NCI-H128 (cell line): ENCODE measurements around the gene FOXE1.

Source experiments
- DNase-seq: peaks from one replicate; lab custom pipeline; 2025; ENCODE audit not compliant: unreplicated experiment; lab: John Stamatoyannopoulos, UW

Gene FOXE1

DNA sequence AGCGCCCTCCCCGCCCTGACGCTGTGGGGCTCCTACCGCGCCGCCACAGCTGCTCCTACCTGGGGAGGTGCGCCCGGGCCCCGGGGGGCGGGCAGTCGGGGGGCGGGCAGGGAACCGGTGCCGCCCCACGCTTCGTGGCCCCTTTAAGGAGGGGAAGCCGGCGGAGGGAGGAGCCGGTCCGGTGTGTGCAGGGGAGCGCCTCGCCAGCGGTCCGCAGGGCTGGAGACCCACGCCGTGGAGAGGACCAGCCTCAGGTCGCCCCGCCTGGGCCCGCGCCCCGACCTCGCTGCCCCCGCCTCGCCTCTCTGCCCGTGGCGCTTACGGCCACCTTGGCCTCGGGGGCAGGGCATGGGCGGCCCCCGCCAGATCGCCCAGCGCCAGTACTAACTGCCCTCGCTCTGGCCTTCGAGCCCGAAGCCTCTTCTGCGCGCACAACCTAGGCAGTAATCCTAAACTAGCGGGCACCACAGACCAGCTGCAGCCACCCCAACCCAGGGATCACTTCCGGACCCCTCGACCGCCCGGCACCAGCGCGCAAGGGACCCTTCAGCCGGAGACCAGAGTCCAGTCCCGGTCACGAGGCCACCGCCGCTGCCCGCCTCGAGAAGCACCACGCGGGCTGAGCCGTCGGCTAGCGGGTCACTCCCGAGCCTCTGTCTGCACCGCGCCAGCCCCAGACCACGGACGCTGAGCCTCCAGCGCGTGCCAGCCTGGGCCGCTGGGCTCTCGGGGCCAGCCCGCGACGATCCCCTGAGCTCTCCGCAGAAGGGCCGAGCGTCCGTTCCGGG is at the start of gene FOXE1:
FOXE1 (plus strand) TSS at position 171 of the 788 bp plus-strand sequence. CDS start 689 bp downstream, outside the sequence.
- no peak for DNase-seq

DNA sequence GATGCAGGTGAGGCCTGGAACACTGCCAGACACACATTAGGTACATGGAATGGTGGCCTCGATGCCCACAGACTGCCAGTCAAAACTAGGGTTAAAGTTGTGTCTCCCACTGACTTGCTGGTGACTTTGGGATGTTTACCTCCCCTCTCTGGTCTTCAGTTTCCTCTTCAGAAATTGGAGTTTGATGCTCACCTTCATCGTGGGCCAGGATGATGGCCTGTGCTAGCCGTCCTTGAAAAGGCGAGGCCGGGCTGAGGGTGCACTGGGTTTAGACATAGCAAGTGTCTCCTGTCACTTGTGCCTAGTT is 49.0 kb upstream of the FOXE1 start:
- no peak for DNase-seq

- DNase-seq = no peak
These were observed 46.3 kb upstream of the FOXE1 start for GRCh38 chr9:97806721-97807120.

DNA sequence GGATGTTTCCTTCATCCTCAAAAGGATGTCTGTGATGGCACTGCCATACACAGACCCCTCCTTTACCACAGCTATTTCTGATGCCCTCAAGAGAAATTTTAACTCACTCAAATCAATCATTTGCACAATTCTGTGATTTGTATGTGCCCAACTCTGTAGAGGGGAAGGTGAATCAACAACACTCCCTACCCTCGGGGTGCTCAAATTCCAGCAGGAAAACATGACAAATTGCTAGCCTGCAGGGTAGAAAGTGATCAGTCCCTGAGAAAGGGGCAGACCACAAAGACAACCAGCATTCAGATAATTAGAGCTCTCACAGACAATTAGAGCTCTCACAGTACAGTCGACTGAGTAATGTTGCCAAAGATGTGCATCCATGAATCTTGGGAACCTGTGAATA is 45.3 kb upstream of the FOXE1 start:
- no peak for DNase-seq

GRCh38 chr9:97808415-97808814 is 44.6 kb upstream of the FOXE1 start:
- no peak for DNase-seq

- DNase-seq = no peak
These were observed 44.1 kb upstream of the FOXE1 start for GRCh38 chr9:97808972-97809371.

GRCh38 chr9:97809666-97810344 is 43.2 kb upstream of the FOXE1 start:
- no peak for DNase-seq

GRCh38 chr9:97811533-97812246 is 41.3 kb upstream of the FOXE1 start:
- DNase-seq = no peak

- DNase-seq = no peak
These were observed 40.8 kb upstream of the FOXE1 start for GRCh38 chr9:97812247-97812543.

DNA sequence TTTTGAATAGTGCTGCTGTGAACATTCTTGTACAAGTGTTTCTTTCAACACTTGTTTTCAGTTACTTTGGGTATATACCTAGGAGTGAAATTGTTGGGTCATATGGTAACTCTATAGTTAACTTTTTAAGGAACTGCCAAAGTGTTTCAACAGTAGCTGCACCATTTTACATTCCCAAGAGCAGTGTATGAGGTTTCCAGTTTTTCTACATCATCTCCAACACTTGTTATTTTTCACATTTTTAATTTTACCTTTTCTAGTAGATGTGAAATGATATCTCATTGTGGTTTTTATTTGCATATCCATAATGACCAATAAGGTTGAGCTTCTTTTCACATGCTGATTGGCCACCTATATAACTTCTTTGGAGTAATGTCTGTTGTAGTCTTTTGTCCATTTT is 40.0 kb upstream of the FOXE1 start:
- DNase-seq = no peak

DNA sequence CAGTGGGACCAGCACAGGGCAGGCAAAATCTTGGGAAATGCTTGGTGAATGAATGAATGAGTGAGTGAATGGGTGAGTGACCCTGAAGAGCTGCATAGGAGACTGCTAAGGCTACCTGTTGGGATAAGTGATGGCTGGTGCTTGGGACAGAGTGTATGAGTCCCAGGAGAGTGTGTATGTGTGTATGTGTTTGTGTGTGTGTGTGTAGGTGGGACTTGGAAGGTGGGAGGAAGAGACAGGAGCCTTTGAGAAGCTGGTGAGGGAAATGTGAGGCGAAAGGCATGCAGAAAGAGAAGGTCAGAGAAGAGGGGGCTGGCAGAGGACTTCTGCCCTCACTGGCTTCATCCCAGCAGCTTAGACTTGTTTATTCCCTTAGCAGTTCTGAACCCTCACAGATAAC is 33.3 kb upstream of the FOXE1 start:
- no peak for DNase-seq

GRCh38 chr9:97820373-97820772 is 32.7 kb upstream of the FOXE1 start:
- no peak for DNase-seq

DNA sequence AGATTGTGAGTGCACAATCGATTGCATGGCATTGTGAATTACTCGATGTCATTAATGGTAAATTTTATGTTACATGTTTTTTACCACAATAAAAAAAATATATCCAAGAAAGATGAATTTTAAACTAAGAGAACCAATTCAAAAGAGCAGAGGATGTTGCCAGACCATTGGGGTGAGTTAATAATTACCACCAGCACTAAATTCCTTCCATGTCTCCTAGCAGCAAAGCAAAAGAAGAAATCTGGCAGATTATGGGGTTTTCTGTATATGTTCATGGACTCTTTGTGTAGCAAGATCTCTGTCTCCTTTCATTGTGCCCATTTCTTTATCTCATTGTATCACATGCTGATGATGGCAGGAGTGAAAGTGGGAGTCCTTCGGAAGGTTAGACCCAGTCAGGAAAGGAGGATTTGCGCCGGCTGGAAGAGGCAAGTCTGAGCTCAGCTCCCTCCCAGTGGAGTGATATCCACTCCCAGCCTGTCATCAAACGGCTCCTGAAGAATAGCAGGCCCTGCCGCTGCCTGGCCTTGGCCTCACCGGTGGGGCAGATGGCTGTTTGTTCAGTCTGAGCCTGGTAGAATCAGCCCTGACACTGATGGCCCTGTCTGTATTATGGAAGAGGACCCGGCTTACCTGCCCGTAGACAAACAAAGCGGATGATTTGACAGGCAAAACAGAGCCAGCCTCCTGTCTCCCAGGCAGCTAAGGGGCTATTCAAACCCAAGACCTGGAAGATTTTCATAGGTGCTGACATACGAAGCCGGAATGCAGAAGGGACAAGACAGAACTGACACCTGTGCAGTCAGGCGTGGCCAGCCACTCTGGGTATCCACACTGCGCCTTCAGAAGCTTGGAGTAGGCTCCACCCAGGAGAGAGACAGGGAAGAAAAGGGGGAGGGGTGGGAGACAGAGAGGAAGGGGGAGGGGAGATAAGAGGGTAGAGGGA is 21.9 kb upstream of the FOXE1 start:
- no peak for DNase-seq

GRCh38 chr9:97831843-97832636 is 21.0 kb upstream of the FOXE1 start:
- no peak for DNase-seq

GRCh38 chr9:97840521-97840920 is 12.5 kb upstream of the FOXE1 start:
- DNase-seq = no peak

GRCh38 chr9:97842960-97843359 is 10.1 kb upstream of the FOXE1 start:
- DNase-seq = no peak

DNA sequence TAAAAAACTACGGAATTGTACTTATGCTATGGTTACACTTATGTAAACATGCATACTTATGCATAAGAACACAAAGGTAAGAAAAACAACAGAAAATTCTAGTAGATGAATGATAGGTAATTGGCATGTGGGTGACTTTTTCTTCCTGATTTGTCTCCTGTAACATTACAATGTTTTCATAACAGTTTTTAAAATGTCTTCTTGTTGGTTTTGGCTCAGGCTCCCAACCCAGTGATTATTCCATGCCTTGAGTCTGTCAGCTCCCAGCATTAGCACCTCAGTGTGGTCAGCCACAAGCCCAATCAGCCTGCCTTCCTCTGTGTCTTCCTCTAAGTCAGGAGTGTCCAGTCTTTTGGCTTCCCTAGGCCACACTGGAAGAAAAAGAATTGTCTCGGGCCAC is 7.9 kb upstream of the FOXE1 start:
- no peak for DNase-seq

GRCh38 chr9:97845763-97846162 is 7.3 kb upstream of the FOXE1 start:
- no peak for DNase-seq

DNA sequence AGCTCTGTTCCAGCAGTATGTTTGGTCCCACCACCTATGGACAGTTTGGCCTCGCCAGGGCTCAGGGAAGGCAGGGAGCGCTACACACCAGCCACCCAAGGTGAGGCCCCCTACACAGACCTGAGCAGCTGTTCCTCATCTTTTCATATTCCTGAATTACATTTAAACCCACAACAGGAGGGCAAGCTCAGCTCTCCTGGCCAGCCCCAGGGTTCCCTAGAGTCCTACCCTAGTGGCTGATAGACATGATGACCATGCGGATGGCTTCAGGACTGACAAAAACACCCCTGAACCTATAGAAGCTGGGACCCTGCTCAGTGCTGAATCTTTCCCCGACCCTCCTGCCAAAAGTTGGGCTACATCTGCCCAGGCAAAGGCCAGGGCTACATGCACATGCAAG is 6.7 kb upstream of the FOXE1 start:
- no peak for DNase-seq

DNA sequence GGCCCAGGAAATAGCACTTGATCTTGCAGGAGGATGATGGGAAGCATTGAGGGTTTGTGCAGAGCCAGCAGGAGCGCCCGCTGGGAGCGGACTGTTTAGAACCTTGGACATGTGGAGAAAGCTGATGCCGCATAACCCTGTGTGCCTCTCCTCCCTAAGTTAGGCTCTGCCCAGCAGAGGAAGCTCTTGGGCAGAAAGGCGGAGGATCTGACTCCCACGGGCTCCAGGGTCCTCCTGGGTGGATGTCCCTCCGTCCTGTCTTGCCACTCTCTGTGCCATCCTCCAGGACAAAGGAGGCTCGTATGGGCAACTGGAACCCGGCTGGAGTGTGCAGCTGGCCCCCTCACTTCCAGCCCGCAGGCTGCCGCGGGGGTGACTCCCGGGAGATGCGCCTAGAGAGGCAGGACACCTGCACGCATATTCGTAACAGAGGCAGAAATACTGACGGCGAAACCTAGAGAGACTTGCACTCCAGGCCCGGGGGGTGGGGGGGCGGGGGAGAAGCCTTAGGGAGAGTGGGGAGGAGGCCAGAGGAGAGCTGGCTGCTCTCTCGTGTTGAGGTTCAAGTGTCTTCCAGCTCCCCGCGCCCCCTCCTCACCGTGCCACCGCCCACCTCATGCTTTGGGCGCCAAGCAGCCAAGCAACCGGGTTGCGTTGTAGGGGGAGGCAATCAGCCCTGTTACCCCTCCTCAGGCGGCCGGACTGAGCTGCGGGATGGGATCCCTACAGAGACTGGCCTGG is 5.4 kb upstream of the FOXE1 start:
- no peak for DNase-seq
